NCI-H524 treated with DMSO at 0.1 percent for 48 hours (cell line): ENCODE measurements around the gene BEND5.

Experiments
- DNase-seq: peaks from one replicate; lab custom pipeline; 2025; lab: John Stamatoyannopoulos, UW

Gene BEND5

DNA sequence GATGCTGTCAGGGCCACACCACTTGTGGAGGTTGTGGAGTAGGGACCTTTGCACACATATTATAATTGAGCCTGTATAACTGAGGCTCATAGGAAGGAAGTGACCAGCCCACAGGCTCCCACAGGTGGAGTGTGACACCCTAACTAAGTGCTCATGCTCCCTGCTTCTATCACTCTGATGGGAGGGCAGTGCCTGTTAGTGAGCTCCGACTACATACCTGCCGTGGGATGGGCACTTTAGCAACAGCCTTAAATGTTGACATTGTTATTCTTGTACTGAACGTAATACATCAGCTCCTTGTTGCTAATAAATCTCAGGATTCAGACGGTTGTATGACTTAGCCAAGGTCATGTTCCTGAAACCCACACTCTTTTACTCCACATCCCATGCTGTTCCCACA is 58.0 kb downstream of the BEND5 start:
- no peak for DNase-seq

DNA sequence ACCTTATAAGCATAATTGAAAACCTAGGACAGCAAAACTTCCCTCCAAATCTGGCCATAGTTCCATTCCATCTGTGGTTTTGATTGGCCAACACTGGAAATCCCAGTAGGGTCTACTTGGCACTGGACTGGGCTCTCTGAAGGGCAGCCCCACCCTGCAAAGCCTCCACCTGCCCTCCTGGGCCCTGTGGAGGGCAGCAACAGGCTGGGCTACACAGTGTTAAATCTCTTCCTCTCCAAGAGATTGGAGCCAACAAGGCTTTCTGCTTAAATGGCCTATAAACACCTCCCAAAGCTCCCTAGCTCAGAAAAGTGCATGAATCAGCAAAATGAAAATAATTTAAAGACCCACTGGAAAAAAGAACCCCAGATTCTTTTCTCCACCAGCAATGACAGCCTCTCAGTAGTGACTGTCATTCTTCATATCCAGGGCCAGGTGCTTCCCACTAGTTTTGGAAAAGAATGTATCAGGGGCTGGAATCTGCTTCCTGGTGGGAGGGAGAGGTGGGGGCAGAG is 58.5 kb downstream of the BEND5 start:
- DNase-seq = no peak

DNA sequence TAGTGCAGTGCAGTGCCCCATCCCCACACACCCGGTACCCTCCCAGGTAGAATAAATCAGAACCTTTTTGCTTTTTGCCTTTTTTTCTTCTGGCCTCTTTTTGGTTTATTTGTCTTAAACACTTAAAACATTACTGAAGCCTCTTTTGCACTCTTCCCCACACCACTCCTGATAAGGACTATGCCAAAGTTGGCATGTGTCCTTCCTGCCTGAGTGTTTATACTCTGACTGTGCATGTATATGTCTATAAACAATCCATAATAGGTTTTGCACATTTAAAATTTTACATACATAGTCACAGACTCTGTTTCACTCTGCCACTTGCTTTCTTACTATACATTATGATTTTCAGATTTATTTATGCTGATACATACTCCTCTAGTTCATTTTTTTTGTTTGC is 59.6 kb downstream of the BEND5 start:
- DNase-seq = no peak

DNA sequence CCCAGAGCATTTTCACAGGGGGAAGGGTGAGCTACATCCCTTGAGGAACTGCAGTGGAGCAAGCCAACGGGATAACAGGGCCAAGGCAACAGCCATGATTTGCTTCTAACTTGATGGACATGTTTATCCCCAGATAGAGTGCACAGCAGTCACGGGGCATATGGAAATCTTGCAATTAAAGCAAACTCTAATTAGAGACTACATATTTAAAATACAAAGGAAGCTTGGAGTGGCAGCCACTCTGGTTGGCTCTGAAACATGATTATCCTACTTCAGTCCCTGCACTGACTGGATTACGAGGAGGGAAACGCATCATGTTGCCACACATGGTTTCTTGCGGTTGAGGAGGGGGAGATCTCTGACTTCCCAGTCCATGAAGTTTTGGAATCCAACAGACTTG is 60.8 kb downstream of the BEND5 start:
- DNase-seq = no peak

DNA sequence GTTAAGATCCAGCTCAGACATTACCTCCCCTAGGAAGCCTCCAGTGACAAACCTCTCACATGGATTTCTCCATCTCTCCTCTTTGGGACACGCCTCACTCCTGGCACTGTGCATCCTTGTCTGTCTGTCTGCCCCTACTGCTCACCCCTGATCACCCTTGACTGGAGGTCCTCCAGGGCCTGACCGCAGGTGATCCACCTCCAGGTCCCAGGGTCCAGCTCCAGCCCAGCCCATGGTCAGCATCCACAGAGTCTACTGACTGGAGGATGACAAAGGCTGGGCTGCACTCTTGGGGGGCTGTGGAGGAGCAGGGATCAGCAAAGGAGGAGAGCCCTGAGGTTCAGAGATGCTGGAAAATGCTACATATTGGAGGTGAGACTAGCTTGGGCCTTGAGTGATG is 65.8 kb downstream of the BEND5 start:
- DNase-seq = no peak

DNA sequence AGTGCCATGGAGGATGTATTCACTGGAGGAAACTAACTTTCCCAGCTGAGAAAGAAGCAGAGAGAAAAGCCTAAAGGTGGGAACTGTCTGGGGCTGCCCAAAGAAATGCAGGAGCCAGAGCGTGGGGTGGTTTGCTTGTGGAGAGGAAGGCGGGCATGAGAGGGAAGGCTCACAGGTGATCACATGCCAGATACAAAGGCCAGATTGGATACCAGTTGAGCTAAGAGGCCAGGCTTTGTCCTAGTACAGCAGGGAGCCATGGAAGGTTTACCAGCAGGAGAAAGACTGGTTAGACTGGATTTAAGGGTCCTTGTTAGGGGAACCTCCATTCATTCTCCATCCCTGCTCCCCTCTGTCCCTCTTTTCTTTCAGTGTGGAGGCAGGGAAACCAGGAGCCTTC is 66.4 kb downstream of the BEND5 start:
- DNase-seq = no peak

DNA sequence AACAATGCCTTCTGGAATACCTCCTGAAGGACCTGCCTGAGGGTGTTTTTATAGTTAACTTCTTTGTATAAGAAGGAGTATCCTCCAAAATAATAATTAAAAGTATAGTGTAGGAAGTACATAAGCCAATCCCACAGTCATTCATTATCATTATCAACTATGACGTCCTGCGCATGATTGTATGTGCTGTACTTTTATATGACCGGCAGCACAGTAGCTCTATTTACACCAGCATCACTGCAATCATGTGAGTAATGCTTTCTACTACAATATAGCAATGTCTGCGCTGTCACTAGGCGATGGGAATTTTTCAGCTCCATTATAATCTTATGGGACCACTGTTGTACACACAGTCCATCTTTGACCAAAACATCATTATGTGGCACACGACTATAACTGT is 72.0 kb downstream of the BEND5 start:
- DNase-seq = no peak

DNA sequence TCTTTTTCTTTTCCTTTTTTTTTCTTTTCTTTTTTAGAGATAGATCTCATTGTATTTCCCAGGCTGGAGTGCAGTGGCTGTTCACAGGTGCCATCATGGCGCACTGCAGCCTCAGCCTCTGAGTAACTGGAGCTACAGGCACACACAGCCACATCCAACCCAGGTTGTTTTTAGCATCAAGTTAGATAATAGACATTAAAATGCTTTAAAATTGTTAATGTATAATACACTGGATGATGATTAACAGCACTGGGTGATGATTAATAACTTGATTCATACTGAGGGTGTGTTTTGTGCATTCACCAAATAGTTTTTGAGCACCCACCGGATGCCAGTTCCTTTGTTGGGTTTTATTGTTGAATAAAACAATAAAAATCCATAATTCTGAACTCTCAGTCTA is 75.2 kb downstream of the BEND5 start:
- no peak for DNase-seq

DNA sequence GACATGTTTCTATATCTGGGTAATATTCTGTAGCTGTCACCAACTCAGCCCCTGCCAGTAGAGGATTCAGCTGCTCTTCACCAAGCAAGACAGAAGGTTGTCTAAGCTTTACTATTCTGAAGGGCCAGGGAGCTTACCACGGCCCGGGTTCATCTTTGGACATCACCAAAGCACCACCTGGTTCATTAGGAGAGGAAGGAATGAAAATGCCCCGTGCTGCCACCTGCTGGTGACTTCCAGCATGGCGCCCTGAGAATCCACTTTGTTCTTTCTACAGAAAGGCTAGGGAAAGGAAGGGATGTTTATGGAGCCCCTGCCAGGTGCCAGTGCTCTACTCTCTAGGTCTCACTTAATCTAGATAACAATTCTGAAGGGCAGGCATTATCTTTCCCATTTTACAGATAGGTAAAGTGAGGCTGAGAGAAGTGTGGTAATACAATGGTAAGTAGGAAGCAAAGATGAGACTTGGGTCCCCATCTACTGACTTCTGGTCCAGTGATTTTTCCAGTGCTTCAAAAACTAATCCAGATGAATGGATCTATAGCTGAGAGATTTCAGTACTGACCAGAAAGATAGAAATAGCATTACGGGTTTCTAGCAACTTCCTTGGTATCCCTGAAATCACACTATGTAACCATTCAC is 79.5 kb downstream of the BEND5 start:
- DNase-seq = no peak

DNA sequence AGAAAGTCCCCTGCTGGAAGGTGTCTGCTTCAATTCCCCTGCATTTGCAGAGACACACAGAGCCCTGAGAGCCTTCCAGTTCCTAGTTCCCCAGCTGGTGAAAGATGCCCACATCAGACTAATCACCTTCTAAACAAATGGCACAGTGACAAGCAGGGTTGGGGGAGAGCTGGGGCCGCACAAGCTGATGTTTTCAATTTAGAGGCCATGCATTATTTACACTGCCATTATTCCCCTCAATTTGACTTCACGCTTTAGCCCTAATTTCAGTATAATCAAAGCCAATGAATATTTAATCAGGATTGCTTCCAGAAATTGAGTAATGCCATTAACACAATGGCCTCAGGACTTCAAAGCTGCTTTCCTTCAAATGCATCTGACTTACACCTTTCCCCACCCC is 81.5 kb downstream of the BEND5 start:
- no peak for DNase-seq

DNA sequence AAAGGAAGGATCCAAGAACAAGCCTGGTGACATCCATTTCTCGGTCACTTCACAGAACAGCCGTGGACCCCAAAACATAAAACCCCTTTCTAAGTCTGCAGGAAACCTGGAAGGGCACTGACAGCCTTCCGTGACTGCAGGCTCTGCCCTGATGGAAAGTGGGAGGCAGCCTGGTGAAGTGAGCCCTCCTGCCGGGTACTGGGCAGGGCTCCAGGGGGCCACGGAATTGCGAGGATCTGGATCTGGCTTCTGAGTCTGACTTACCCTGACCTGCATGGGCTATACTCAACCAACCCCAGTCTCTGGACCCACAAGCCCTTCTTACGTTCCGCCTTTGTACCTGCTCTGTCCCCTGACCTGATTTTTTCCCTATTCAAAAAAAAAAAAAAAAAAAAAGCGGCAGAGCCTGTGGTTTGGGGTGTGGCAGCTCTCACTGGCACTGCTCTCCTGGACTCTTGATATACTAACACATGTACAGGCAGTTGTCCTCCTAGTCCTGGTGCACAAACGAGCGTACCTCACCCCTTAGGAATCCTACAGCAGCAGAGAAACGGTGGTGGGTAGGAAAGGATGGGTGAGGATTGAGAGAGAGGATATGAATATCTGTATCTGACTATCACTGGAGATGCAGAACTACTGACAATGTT is 82.9 kb downstream of the BEND5 start:
- DNase-seq = no peak

DNA sequence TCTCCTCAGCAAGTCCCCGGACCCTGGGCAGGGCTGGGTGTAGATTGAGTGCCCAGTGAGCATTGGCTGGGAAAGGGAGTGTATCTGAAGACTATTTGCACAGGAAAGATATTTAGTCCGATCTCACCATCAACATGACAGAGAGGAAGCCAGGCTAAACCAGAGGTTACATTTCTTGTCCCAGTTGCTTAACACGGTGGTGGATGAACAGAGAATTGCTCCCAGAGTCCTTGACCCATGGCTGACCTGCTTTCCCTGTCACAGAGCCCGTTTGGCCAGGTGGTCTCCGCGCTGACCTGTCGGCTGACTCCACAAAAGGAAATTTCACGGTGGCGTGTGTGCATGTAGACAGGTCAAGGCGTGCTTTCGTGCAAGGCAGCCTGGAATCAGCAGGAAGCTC is 83.5 kb downstream of the BEND5 start:
- DNase-seq = no peak

DNA sequence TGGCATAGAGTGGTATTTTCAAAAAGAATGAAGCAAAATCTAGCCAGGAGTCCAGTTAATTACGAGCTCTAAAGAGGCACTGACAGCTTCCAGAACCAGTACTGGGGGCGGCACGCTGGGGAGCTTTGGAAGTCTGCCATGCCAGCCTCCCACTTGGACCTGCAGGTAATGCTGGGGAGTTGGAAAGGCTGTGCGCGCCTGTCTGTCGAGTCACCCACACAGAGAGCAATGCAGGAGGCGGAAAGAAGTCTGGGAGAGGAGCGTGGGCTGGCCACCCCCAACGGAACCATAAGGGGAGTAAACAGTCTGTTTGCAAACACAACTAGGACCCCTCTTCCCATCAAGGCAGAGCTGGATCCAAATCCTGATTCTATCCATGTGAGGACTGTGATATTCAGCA is 84.5 kb downstream of the BEND5 start:
- no peak for DNase-seq

DNA sequence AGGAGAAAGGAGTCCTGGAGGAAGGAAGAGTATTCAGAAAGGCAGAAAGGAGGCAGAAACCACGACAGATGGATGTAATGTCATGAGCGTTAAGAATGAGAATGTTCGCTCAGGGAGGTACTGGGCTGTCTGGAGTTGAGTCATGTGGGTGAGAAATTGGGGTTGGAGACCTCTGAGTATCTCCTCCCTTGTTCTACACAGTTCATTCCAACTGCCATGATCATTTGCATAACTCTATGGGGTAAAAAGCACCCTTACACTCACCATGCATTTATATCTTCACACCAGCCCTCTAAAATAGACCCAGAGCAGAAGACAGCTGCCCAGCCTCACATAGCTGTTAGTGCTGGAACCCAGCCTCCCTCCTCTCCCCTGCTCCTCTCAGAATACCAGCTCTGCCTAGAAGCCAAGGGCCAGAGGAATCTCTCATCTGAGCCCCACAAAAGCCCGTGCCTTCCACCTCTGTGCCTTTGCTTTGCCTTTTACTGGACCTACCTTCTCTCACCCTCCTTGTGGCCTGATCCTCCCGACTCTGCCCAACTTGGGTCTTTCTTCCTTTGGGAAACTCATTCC is 85.2 kb downstream of the BEND5 start:
- DNase-seq = no peak

DNA sequence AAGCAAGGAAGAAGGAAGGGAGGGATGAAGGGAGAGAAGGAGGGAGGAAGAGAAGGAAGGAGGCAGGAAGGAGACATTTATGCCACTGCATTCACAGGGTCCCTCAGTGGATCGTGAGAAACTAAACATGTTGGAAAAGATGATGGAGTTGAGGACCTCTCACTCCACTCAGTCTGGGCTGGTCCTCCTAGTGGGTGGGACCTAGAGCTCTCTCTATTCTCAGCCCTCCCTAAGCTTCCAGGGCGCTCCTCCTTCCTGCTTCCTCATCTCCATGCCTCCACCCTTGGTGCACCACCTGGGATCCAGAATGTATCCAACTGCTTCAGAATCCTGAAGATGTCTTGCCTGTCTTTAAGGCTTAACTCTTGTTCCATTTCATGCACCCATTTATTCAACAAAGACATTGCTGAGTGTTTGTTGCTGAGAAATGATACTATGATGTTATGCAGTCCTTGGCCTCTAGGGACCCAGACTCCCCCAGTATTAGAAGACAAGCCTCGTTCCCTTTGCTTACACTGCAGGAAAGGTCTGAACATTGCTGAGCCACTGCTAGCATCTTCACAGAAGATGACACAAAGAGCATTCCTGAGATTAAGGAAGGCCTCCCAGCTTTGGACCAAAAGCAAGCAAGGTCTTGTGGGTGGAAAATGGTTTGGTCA is 88.5 kb downstream of the BEND5 start:
- no peak for DNase-seq

DNA sequence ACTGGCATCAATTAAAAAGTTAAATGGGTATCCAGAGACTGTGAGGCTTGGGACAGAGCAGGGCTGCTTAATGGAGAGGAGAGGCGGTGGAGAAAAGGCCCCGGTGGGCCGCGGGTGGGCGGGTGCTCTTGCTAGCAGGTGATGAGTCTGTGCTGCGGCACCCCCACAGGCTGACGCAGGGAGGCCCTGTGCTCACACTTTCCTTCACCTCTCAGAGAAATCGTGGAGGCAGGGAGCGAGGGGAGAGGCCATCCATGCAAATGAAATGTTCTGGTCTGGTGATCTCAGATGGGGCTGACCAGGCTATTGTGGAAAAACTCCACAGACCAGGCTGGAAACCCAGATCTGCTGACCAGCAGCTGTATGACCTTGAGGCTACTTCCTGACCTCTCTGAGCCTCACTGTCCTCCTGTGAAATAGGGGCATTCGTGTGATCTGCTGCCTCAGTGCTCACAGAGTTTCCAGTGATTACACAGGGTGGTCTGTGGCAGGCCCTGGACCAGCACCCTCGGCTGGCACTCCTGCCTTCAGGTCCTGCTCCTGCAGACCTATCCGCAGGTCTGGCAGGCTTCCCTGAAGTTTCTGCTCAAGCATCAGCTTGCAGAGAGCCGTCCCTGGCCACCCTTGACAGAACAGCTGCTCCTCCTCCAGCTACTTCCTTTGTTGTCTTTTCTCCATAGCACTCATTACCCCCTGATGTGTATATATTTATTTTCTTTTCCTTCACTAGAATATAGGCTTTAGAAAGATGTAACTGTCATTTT is 89.2 kb downstream of the BEND5 start:
- no peak for DNase-seq

DNA sequence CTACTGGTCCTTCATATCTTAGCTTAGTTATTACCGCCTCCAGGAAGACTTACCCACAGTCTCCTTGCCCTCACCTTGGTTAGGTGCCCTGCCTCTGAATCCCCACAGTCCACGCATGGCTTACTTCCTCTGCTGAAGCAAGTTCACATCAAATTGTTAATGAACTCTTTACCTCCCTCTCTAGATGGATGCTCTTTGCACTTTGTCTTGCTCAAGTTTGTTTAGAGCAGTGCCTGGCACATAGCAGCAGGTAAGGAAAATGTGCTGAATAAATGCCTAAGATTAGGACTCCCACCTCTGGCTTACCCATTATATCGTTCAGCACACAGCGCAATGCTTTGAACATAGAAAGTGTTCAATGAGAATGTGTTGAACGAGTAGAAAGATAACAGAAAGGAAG is 90.5 kb downstream of the BEND5 start:
- no peak for DNase-seq

DNA sequence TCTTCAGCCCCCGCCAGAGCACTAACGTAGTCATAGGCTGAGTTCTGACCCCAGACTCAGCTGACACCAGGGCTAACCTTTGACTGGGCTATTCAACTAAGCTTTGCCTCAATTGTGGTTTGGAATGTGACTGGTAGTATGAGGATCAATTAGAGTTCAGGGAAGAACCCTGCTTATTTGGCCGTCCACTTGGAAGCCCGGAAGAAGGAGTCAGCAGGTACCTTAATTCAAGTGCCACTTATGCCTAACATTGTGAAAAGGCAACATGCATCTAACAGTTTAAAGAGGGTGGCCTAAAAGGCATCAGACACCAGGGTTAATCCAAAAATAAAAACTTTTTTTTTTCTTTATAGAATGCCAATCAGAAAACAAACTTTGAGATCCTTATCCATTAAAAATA is 92.3 kb downstream of the BEND5 start:
- no peak for DNase-seq

DNA sequence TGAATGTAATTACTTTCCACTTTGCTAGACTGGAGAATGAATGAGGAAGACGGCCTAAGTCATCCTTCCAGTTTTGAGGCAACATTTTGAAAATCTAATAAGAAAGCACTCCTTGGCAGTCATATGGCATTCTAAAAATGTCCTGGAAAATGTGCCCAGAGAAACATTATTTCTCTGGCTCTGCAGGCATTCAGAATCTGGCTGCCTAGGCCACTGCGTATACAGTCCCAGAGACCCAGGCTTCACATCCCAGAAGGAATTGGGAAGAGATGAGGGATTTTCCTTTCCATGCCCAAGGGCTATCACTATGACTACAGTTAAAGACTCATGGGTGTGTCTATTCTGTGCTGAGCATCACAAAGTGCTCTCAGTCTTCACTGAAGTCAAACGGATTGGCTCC is 92.9 kb downstream of the BEND5 start:
- no peak for DNase-seq

DNA sequence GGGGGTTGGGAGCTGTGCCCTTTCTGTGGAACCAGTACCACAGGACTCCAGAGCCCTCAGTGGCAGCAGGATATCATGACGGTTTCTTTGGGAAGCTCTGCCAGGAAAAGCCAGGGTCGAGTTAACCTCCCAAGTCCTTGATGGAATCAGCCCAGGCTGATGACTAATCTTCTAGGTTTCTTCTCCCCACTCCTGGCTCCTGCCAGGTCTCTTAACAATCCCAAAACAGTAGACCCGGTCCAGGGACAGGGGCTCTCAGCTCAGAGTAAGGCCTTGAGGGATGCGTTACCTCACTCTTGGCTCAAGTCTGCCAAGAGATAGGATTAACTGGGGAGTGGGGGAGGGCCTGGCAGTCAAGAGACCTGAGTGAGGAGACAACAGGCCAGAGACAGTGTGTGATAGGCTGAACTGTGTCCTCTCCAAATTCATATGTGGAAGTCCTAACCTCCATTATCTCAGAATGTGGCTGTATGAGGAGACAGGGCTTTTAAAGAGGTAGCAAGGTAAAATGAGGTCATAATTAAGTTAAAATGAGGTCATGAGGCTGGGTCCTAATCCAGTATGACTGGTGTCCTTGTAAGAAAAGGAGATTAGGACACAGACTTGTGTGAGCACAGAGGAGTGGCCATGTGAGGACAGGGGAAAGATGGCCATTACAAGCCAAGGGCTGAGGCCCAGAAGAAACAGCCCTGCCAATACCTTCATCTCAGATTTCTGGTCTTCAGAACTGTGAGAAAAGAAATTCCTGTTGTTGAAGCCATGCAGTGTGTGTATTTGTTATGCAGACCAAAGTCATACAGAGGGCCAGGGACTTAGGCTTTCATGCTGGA is 95.0 kb downstream of the BEND5 start:
- DNase-seq = no peak

DNA sequence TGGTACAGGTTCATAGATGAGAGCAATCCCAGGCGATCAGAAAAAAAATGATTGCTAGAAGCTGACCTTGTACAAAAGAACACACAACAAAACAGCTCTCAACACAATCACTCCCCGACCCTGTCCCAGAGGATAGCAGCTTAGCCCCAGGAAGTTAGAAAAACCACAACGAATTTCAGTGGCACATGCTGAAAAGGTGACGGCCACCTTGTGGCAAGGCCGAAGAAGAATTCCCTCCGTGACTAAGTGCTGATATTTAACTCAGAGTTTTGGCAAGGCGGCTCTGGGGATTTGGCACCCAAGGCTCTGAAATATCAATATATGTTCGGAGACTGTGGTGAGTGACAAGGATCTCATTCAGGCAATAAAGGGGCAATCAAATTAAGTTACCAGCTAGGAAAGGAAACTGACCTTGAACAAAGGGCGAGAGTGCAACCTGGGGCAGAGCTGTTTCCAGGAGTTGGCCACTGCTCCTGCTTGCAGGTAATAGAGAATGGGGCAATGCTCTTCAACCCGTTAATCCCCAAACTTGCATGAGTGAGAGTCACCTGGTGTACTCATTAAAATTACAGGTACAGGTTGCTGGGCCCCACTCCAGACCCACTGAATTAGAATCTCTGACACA is 96.2 kb downstream of the BEND5 start:
- DNase-seq = no peak
